Left kidney (tissue), 8 donors: ENCODE results near the gene FAM209B. TPM values are rescaled to one million over a fixed set of nuclear protein-coding genes. Genes with fewer than 3 reads are reported as not detected.
"Not testable (repeated sequence)": the region's sequence is repeated elsewhere in the genome, so short reads cannot be mapped to it uniquely, and the experiment has no call there.

Experiments
- DNase-seq: peaks from one replicate; pipeline ENCODE4 v3.0.0-alpha.2; 2013
- long read RNA-seq, 8 donors: transcript quantifications; one replicate each; lab custom pipeline, GENCODE V29; 2026
- polyA plus RNA-seq: library from polyadenylated mRNA; unstranded; fragments of 120-200 nt; gene quantifications from one replicate; pipeline ENCODE4 v1.2.1, GENCODE V29; 2013; ENCODE audit not compliant: insufficient read length

FAM209B gene
- 0.55 TPM for polyA plus RNA-seq
- long read RNA-seq, donor 1: 0 reads
- long read RNA-seq, donor 2: 0 reads
- long read RNA-seq, donor 3: 0 reads
- long read RNA-seq, donor 4: 0 reads
- long read RNA-seq, donor 5: 0 reads
- long read RNA-seq, donor 6: 0 reads
- long read RNA-seq, donor 7: 0 reads
- long read RNA-seq, donor 8: 0 reads

GRCh38 chr20:56532946-56533345 lies at the start of gene FAM209B:
Gene FAM209B, plus strand, starts transcription at chr20:56533246. Its CDS starts 96 bp downstream, at chr20:56533342.
- not testable (repeated sequence) for DNase-seq

GRCh38 chr20:56483970-56484369 lies 49.1 kb upstream of the FAM209B start:
- no peak for DNase-seq

GRCh38 chr20:56487216-56487615 lies 45.8 kb upstream of the FAM209B start:
- DNase-seq: no peak

- no peak for DNase-seq
These were observed 44.5 kb upstream of the FAM209B start for GRCh38 chr20:56488566-56488965.

- DNase-seq: no peak
These were observed 31.9 kb upstream of the FAM209B start for GRCh38 chr20:56501116-56501515.

- no peak for DNase-seq
These were observed 29.1 kb upstream of the FAM209B start for GRCh38 chr20:56503916-56504315.

GRCh38 chr20:56504373-56505005 lies 28.6 kb upstream of the FAM209B start:
- no peak for DNase-seq

GRCh38 chr20:56506103-56506502 lies 26.9 kb upstream of the FAM209B start:
- DNase-seq: no peak

GRCh38 chr20:56511926-56512325 lies 21.1 kb upstream of the FAM209B start:
- no peak for DNase-seq

GRCh38 chr20:56513161-56514150 lies 19.6 kb upstream of the FAM209B start:
- DNase-seq: no peak

GRCh38 chr20:56516631-56517030 lies 16.4 kb upstream of the FAM209B start:
- DNase-seq: no peak

GRCh38 chr20:56517211-56517610 lies 15.8 kb upstream of the FAM209B start:
- DNase-seq: no peak

- no peak for DNase-seq
These were observed 15.4 kb upstream of the FAM209B start for GRCh38 chr20:56517641-56518040.

- DNase-seq: no peak
These were observed 14.9 kb upstream of the FAM209B start for GRCh38 chr20:56518126-56518525.

GRCh38 chr20:56518721-56519398 lies 14.2 kb upstream of the FAM209B start:
- DNase-seq: no peak

- no peak for DNase-seq
These were observed 13.5 kb upstream of the FAM209B start for GRCh38 chr20:56519551-56519950.

- no peak for DNase-seq
These were observed 12.9 kb upstream of the FAM209B start for GRCh38 chr20:56520180-56520579.

- not testable (repeated sequence) for DNase-seq
These were observed 12.2 kb upstream of the FAM209B start for GRCh38 chr20:56520746-56521354.

- no peak for DNase-seq
These were observed 10.7 kb upstream of the FAM209B start for GRCh38 chr20:56522311-56522710.

- DNase-seq: not testable (repeated sequence)
These were observed 8.6 kb upstream of the FAM209B start, which contains the start of gene FAM209A for GRCh38 chr20:56524444-56524843. Gene FAM209A, plus strand, starts transcription at chr20:56524744. Its CDS starts 65 bp downstream, at chr20:56524809.

- no peak for DNase-seq
These were observed 5.5 kb upstream of the FAM209B start for GRCh38 chr20:56527521-56527920.

GRCh38 chr20:56537997-56538396 lies 5.0 kb downstream of the FAM209B start:
- DNase-seq: no peak
